NCI-H1092 treated with DMSO at 0.1 percent for 48 hours (cell line): ENCODE data around the gene MBD5.

ENCODE experiments used
- DNase-seq: peaks from one replicate; lab custom pipeline; 2025; lab: John Stamatoyannopoulos, UW

The MBD5 gene

GRCh38 chr2:148122788-148123187 lies 101.9 kb downstream of the MBD5 start:
- DNase-seq: no peak

- DNase-seq: no peak
Measured at GRCh38 chr2:148124271-148124670, 103.4 kb downstream of the MBD5 start.

GRCh38 chr2:148130581-148130980 lies 109.7 kb downstream of the MBD5 start:
- DNase-seq: no peak

GRCh38 chr2:148132412-148132811 lies 111.5 kb downstream of the MBD5 start:
- DNase-seq: no peak

- no peak for DNase-seq
Measured at GRCh38 chr2:148135705-148136104, 114.8 kb downstream of the MBD5 start.

GRCh38 chr2:148136441-148136840 lies 115.5 kb downstream of the MBD5 start:
- no peak for DNase-seq

GRCh38 chr2:148161909-148162435 lies 141.1 kb downstream of the MBD5 start:
- DNase-seq: no peak

GRCh38 chr2:148162871-148163270 lies 142.0 kb downstream of the MBD5 start:
- DNase-seq: no peak

- no peak for DNase-seq
Measured at GRCh38 chr2:148165975-148166374, 145.1 kb downstream of the MBD5 start.

- DNase-seq: no peak
Measured at GRCh38 chr2:148167241-148167766, 146.4 kb downstream of the MBD5 start.

- DNase-seq: no peak
Measured at GRCh38 chr2:148167855-148168254, 147.0 kb downstream of the MBD5 start.

- DNase-seq: no peak
Measured at GRCh38 chr2:148172131-148172753, 151.4 kb downstream of the MBD5 start.

GRCh38 chr2:148173168-148173567 lies 152.3 kb downstream of the MBD5 start:
- no peak for DNase-seq

GRCh38 chr2:148177559-148177958 lies 156.7 kb downstream of the MBD5 start:
- no peak for DNase-seq

GRCh38 chr2:148179724-148180123 lies 158.8 kb downstream of the MBD5 start:
- no peak for DNase-seq

GRCh38 chr2:148184976-148185375 lies 164.1 kb downstream of the MBD5 start:
- DNase-seq: no peak

GRCh38 chr2:148194882-148195281 lies 174.0 kb downstream of the MBD5 start:
- DNase-seq: no peak

- no peak for DNase-seq
Measured at GRCh38 chr2:148201075-148202004, 180.4 kb downstream of the MBD5 start.

- DNase-seq: no peak
Measured at GRCh38 chr2:148202237-148202636, 181.3 kb downstream of the MBD5 start.

- no peak for DNase-seq
Measured at GRCh38 chr2:148207111-148207510, 186.2 kb downstream of the MBD5 start.

GRCh38 chr2:148209603-148210002 lies 188.7 kb downstream of the MBD5 start:
- DNase-seq: no peak

- DNase-seq: no peak
Measured at GRCh38 chr2:148218326-148219075, 197.6 kb downstream of the MBD5 start.
